Activated CD8-positive, alpha-beta memory T cell treated with anti-CD3 and anti-CD28 coated beads for 24 hours (primary cell): ENCODE measurements around the gene QDPR.
A peak's percentile ranks its signal among the peaks of the same experiment; 100 is the strongest.

Experiments
- DNase-seq: peaks from one replicate; pipeline ENCODE4 v3.0.0-alpha.2; 2020

Gene QDPR

DNA sequence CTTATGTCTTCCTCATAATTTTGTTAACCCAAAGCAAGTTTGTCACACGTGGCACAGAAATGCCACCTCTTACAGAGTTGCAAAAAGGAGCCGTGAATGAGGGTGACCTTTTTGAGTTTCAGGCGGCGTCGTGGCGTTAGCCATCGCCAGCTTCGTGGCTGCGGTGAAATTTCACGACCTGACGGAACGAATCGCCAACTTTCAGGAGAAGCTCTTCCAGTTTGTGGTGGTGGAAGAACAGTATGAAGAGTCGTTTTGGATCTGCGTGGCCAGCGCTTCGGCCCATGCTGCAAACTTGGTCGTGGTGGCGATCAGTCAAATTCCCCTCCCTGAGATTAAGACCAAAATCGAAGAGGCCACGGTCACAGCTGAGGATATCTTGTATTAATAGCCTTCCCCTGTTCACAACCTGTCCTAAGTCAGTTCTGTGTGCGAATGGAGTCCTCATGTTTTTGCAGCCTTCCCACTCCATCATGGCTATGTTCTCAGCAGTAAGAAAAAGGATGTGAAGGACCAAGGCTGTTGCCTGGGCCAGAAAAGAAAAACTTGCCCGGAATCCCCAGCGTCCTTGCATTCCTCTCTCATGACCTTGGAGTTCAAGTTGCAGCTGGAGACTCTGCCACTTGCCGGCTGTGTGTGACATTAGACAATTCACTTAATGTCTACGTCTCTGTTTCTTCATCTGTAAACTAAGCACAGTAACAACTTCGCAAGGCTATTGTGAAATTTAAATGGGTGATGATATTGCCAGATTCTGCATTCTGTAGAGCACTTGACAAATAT, 15.0 kb upstream of the QDPR start:
- no peak for DNase-seq

DNA sequence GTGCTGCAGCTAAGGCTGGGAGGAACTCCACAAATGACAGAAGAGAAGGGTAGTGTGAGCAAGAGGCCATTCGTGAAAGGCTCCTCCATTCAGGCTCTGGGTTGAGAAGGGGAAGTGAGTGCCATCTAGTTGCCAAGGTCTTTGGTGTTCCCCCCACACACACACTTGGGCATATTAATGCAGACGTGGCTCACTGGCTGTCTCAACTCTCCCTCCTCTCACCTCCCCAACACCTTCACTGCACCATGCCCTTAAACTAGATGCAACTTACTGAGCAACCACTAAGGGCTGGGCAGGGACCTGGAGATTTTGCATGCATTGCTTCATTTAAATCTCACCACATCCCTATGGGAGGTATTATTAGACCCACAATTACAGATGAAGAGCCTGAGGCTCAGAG, 11.8 kb upstream of the QDPR start:
- no peak for DNase-seq

DNA sequence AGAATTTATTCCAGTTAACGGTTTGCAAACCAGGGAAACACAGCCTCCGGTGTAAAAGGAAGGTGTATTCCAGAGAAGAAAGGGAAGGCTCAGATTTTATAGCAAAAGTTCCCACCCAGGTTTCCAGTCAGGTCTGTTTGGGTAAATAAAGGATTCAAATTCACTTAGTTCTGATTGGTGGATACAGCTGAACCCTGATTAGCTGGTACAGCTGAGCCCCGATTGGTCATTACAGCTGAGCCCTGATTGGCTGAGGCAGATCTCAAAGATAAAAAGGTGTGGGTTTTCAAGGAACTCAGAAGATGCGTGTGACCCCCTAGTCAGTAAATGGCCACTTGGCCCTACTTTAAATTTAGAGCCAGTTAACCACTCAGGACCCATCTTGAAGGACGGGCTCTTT, 9.7 kb upstream of the QDPR start:
- DNase-seq, result no peak

DNA sequence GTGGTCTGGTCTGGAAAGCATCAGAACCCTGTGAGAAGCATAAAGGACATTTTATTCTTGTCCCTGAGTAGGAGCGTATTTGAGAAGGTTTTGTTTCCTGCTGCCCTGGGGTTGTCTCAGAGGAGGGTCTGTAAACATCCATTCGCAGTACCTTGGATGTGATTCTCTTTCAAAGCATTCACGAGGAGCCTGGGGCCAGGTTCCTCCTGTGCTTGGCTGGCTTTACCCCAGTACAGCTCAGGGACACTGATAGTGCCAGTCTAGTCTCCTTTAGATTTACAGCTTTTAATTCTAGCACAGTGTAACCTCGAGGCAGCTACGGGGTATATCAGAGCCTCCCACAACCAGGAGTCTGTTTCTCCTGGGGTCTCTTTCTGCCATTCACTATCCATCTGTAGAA, 5.8 kb upstream of the QDPR start:
- DNase-seq, result no peak

DNA sequence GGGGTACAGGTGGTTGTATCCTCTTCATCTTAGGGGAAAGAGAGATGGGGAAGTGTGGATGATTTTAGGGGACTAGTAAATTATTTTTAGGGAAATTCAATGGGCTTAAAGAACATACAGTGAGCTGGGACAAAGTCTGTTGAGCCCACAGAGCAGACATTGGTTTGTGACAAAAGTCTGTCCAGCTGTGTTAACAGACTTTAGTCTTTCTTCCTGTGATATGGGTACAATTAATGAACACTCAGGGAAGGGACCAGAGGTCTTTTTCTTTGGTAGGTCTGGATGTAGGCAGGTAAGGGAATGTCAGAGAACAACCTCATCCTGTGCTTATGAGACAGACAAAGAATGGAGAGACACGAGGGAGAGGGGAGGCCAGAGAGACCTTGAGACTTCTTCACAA, 5.1 kb upstream of the QDPR start:
- DNase-seq, result no peak

DNA sequence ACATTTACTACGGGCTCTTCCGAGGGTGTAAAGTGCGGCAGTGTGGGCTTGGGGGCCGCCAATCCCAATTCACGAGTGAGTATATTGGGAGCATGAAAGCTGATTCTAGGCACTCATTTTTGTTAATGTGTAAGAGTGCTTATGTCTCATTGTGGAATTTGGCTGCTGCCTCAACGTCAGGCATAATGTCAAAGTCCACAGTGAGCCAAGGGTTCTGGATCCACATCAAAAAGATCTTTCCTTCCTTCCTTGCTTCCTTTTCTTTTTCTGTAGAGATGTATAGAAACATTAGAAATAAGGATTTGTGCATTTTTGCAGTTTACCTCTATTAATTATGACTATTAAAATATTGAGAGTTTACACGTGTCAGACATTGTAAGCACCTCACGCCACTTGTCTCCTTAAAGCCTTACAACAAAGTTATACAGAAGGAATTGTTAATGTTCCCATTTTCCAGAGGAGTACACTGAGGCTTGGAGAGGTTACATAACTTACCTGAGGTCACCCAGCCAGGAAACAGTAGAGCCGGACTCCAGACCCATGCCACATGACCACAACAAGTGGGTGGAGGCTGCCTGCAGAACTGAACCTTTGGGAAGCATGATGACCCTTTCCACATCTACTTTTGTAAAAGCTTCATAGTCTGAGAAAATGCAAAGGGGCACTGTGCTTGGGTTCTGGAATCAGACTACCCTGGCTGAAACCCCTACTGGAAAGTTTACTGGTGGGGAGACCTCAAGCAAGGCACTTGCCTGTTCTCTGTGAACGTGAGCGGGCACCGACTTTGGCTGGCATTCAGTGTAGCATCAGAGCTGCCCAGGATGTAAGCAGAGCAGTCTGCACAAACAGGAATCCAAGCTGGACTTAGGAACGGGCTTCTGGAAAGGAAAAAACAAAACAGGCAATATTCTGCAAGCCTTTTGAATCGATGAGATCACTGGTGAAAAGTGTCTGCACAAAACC, 3.8 kb upstream of the QDPR start:
- no peak for DNase-seq

DNA sequence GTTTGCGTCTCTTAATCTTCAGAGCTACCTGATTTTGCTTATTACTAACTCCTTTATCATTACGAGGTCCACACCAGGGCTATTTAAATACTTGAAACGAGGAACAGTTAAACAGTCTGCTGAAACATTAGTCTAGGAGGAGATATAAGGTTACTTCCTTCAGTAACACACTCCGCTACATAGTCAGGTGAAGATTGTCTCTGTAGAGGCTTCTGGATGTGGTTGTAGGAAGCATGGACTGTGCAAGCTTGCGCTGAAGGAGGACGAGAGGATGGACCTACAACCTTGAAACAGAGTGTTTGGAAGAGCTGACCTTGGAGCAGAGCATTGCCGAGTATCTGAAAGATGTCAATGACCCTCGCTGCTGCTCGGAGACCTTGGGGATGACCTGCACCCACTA, 3.0 kb upstream of the QDPR start, which contains the start of gene CLRN2:
Gene CLRN2, plus strand, starts transcription at position 301 of the 400 bp plus-strand sequence. CDS start 102 bp downstream, outside the sequence.
- no peak for DNase-seq

DNA sequence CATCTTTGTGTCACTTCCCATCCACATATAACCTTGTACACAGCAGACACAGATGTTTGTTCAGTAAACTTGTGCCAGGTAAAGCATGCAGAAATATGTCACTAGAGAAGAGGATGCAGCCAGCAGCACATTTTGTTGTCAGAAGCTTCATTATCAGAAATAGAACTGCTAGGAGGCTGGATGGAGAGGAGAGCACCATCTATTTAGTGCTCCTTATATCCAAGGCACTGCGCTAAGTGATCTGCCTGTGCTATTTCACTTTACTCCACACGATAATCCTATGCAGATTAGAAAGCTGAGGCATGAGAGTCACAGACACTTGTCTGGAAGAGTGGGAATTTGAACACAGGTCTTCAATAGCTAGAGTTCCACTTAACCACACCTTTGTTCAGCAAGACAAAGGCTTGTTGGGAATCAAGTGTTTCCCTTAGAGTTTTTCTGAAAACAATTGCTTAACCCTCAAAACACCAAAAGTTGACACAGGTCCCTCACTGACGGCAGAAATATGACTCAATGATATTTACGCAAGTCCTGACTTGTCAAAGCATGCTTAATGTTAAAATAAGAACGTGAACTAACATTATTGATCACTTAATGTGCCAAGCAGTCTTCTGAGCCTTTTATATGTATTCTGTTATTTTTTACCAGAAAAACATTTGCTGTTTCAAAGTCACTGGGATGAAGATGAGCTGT, 1.2 kb upstream of the QDPR start:
- no peak for DNase-seq

DNA sequence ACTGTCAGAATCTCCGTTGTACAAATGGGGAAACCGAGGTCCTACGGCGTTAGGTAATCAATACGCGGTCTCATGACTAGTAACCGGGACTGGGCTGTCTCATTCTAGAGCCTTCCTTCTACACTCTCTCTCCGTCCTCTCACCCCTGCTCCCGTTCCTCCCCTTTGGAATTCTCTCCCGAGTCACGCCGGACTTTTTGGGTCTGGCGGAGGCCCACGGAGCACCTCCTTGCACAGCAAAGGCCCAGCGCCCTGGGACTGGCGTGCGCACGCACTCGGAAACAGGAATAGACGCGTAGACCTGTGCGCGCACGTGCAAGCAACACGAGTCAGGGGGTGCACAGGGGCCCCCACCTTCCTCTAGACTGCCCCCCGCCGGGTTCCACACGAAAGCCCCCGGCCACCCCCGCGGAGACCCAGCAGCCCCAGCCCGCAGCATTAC, 361 bp downstream of the QDPR start:
- DNase-seq, result peak; percentile 86

DNA sequence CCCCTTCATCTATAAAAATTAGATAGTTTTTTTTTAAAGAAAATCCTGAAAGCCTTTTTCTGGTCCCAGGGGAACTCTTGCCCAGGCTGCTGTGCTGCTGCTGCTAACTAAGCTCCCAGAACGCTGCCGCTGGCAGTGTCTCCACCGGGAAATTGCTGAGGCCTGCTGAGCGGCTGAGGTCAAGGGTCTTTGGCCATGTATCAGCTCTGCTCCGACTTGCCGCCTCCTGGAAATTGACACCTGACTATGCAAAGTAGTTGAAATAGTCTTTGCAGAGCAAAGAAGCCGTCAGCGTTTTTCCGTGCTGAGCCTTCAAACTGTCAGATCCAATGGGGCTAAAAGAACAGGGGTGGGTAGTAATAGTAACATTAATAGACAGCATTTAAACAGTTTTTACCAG, 839 bp downstream of the QDPR start:
- DNase-seq, result peak; percentile 59

DNA sequence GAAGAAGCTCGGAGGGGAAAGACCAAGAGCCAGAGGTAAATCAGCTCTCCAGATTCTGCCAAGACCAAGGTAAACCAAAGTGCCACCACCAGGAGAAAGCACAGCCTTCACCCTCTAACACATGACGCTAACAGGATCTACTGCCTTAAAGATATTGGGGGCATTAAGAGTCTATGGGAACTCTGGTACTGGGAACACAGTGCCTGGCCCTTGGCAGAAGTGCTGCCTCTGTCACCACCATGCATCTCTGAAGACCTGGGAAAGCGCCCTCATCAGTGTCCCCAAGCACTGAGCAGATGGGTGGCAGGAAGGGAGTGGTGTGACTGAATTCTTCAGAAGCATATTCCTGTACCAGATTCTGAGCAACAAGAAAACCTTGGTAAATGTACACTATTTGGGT, 1.3 kb downstream of the QDPR start:
- DNase-seq, result no peak

DNA sequence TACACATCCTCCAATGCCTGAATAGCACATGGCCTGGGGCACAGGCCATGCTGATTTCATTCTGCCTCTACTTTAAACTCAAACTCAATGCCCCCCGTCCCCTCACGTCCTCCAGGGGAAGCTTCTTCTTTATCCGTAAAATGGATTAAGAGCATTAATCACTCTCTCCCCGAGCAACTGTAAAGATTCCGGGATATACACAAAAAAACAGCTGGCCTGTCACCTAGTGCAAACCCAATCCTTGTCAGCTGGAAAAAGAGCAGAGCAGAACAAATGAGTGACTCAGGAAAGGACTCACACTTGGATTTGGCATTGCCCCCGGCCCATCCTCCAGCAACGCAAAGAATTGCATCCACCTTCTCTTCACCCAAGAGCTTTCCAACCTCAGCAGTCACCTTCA, 7.8 kb downstream of the QDPR start:
- DNase-seq, result no peak

DNA sequence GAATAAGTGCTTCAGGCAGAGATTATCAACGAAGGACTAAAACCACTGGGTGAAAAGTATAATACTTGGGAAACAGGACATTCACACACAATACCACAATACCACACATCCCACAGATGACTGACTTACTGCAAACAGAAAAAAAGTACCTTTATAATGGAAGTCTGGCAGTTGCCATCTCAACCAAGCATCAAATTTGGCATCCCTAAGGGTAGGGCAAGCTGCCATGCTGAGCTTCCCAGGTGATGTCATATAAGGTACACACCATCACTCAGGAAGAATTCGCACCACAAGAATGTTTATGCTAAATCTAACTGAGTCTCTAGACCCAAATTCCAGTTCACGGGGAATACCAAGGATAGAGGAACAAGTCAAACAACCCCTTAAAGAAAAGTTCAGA, 9.1 kb downstream of the QDPR start:
- no peak for DNase-seq

DNA sequence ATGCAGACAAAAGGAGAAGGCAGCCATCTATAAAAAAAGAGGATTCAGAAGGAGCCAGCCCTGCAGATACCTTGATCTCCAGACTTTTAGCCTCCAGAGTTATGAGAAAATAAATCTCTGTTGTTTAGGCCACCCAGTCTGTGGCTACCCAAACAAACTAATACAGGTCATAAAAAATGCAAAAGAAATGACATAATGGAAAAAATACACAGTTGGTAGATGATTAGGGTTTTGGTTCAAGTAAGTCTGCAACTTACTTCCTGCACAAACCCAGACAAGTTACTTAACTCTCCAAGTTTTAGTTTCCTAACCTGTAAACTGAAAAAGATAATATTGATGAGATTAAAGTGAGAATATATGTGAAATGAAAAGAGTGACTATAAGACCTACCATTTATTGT, 11.3 kb downstream of the QDPR start:
- no peak for DNase-seq

DNA sequence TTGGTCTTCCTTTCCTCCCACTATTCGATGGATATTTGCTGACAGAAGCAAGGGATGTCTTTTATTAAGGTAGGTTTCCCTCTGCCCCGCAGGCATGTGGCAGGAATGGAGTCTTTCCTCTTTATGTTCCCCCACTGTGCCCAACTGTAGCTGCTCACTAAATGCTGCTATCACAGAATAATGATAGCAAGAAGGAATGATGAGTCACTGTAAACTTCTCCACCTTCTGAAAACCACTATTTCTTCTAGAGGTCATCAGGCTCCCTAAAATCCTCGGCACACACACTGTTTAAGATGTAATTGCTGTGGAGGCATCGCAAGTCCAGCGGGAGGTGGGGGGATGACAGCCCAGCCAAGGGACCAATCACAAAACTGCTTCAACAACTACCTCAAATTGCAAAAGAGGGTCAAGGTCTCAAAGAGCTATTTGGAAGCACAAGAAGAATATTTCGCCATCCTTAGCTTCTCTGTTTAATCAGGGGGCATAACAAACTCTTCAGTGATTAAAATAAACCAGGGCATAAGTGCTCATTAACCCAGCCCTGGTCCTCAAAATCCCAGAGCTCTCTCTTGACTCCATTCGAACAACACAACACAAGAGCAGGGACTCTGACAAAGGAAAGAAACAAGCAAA, 13.9 kb downstream of the QDPR start:
- DNase-seq, result no peak

DNA sequence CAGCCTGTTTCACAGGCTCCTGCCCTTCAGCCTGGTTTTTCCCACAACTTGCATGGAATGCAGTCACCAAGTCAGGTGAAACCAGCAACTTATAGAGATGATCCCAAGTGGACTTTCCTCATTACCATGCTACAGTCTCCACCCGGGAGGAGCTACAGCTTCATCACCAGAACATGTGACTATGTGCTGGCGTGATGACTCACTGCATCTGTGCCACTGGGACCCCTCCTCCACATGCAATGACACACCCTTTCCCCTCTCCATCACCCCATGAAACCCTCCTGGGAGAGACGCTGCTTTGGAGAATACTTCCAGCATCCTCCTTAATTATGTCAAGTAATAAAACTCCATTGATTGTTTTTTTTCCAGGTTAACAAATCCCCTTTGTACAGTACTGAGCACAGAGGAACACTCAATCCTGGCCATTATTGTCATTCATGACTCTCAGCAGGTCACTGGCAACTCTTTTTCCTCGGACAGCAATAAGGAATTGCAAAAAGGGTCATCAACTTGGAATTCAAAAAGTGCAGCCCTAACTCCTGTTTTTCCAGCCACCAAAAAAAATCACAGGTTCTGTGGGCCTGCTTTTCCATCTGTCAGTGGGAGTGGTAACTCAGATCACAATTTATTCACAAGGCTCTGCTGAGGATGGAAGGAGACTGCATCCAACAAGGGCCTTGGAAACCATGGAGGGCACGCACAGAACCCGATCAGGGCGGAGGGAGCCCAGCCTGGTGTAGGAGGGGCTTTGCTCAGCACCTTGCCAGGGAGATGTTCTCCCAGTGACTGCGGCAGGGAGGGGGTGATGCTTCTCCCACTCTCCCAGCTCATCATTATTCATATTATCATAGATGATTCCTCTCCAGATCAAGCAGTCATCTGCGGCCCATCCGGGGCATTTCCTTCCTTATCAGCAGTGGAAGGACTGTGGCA, 17.4 kb downstream of the QDPR start:
- DNase-seq, result no peak

DNA sequence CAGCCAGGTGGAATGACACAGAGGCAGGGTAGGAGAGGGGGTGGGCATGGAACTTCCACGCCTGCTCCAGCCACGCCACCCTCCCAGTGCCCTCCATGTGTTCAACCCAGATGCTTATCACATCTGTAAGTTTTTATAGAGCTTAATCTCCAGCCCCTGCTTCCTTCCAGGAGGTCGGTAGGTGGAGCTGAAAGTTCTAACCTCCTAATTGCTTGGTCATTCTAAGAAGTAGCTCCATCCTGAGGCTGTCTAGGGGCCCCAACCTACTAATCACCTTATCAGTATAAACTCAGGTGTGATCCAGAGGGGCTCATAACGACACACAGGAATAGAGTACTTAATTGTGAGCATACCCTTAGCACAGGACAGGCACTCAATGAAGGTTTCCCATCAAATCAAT, 18.3 kb downstream of the QDPR start:
- DNase-seq, result no peak

DNA sequence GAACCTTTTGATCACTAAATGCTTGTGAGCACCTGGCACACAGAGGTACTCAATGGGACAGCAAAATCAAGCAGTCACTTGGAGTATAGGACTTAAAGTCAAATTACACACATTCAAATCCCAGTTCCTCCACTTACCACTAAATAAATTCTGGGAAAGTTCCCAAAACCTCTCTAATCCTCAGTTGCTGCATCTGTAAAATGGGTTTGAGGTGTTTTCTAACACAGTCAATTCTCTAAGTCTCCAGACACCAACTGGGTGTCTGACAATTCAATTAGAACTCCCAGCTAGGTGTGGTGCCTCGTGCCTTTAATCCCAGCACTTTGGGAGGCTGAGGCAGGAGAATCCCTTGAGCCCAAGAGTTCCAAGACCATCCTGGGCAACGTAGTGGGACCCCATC, 19.0 kb downstream of the QDPR start:
- no peak for DNase-seq

DNA sequence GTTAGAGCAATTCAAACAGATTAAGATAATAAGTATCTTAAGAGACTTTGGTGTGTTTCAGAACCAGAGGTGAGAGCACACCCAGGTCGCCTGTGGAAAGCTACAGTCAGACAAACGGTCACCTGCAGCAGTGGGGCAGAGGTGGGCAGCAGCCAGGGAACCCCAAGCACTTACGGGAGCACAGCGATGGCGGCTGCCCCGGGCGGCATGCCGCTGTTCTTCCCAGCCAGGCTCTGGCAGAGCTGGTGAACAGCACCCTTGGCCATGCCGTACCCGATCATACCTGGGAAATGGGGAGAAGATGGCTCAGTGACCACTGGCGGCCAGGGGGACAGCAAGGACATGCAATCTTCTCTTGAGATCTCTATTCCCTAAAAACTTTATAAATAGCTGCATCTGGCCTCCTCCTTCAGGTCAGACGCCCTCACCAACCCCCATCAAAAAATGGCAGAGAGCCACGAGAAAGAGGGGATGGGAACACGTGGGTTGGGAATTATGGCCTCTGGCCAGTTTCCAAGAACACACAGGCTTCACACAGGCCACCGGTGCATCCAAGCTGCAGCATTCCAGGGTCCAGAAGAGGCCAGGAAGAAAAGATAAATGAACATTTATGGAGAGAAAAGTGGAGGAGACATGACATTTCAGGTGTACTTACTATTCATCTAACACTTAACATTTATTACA, 19.7 kb downstream of the QDPR start:
- no peak for DNase-seq

DNA sequence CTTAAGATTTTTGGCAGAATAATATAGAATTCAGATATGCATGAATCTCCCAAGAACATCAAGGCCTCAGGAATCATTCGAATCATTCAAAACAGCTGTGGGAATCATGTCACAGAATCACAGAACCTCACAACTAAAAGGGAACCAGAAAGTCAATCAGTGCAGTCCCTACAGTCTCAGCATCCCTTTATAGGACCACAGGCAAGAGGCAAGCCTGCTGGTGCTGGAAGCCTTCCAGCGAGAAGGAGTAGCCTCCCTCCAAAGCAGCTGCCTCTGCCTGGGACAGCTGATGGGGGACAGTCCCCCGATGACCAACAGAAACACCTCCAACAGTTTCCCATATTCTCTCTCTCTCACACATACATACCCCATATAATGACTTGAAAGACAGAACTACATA, 20.7 kb downstream of the QDPR start:
- no peak for DNase-seq

DNA sequence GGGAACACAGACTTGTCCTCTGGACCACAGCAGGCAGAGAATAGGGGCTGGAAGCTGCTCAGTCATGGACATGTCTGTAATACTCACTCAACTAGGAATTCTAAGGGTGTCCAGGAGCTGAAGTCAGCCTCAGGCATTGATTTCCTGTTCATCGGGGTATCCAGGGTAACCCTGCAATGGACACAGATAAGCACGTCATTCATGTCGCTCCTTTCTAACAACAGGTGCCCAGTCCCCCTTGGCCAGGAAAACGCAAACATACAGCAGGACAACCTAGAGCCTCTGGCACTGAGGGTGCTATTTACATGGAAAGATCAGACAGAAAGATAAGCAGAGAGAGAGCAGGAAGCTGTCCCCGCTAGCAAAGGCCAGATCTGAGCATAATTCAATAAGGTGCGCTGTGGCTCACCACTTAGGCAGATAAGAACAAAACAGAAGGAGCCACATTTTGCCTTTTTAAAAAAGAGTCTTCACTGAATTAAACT, 21.3 kb downstream of the QDPR start:
- DNase-seq, result no peak
